Fibroblast of lung (primary cell): Measurements from ENCODE around the gene CDH4. TPM values are rescaled to one million over a fixed set of nuclear protein-coding genes. Genes with fewer than 3 reads are reported as not detected.

ENCODE experiments used
- DNase-seq, 2 donors: peaks; one replicate each; pipeline versions ENCODE4 v3.0.0 to v3.0.0-alpha.2; 2010; ENCODE audit warnings: low read depth in 2 of 2
- H2AFZ ChIP-seq: 2 replicates; pipeline ENCODE4 v1.5.1; 2012; ENCODE audit warnings: low read length, control low read depth, inconsistent platforms
- H3K27ac ChIP-seq: 2 replicates; pipeline ENCODE4 v1.5.1; 2011; ENCODE audit warnings: low read length, control low read depth; ENCODE audit not compliant: insufficient read depth
- H3K27me3 ChIP-seq: 2 replicates; pipeline ENCODE4 v1.5.1; 2011; ENCODE audit warnings: mild to moderate bottlenecking, low read length; ENCODE audit not compliant: control insufficient read depth, insufficient read depth
- H3K36me3 ChIP-seq: 2 replicates; pipeline ENCODE4 v1.5.1; 2011; ENCODE audit warnings: low read length; ENCODE audit not compliant: control insufficient read depth, insufficient read depth
- H3K4me1 ChIP-seq: 2 replicates; pipeline ENCODE4 v1.5.1; 2011; ENCODE audit warnings: low read length; ENCODE audit not compliant: control insufficient read depth, insufficient read depth; ENCODE audit errors: extremely low read depth
- H3K4me2 ChIP-seq: 2 replicates; pipeline ENCODE4 v1.5.1; 2011; ENCODE audit warnings: low read length, control low read depth; ENCODE audit not compliant: insufficient read depth; ENCODE audit errors: extremely low read depth
- H3K4me3 ChIP-seq, 4 experiments: fragments of 200-600 bp in 1 of 4; sonication (generic) in 1 of 4; replicated peaks in 1 of 4; 2 replicates each; pipeline ENCODE4 v1.5.1; 2011 to 2016; ENCODE audit warnings: low read length in 4 of 4, low read depth in 3 of 4, mild to moderate bottlenecking in 3 of 4, control low read depth in 2 of 4, inconsistent platforms in 1 of 4, mixed read lengths in 1 of 4; ENCODE audit not compliant: insufficient read depth in 1 of 4; ENCODE audit errors: control extremely low read depth in 1 of 4
- H3K79me2 ChIP-seq: 2 replicates; pipeline ENCODE4 v1.5.1; 2012; ENCODE audit warnings: mild to moderate bottlenecking, low read length, inconsistent platforms; ENCODE audit not compliant: control insufficient read depth, insufficient read depth
- H3K9ac ChIP-seq: 2 replicates; pipeline ENCODE4 v1.5.1; 2011; ENCODE audit warnings: mild to moderate bottlenecking, low read length, control low read depth; ENCODE audit not compliant: insufficient read depth
- H3K9me3 ChIP-seq: 2 replicates; pipeline ENCODE4 v1.5.1; 2012; ENCODE audit warnings: low read depth, low read length; ENCODE audit not compliant: control insufficient read depth, insufficient read depth
- H4K20me1 ChIP-seq: 2 replicates; pipeline ENCODE4 v1.5.1; 2011; ENCODE audit warnings: low read length; ENCODE audit not compliant: control insufficient read depth, insufficient read depth; ENCODE audit errors: extremely low read depth
- CTCF ChIP-seq, 2 donors: IDR thresholded peaks in 1 of 2; conservative IDR thresholded peaks in 1 of 2; 1 replicate in 1 of 2; 2 replicates in 1 of 2; pipeline ENCODE4 v1.5.1; 2011 to 2012; ENCODE audit warnings: low read length in 2 of 2, control low read depth in 1 of 2, inconsistent platforms in 1 of 2, low read depth in 1 of 2, mild to moderate bottlenecking in 1 of 2
- EZH2 ChIP-seq: IDR thresholded peaks from 2 replicates; pipeline ENCODE4 v1.5.1; 2012; ENCODE audit warnings: low read length, control low read depth, mild to moderate bottlenecking; ENCODE audit errors: missing control alignments
- polyA plus RNA-seq, 2 donors: library from polyadenylated mRNA; depleted of rRNA in 1 of 2; stranded (reverse) in 1 of 2; unstranded in 1 of 2; fragments of >200 nt; gene quantifications; 2 replicates each; pipeline ENCODE4 v1.2.1, GENCODE V29; 2011 to 2012; ENCODE audit warnings: missing spikeins in 1 of 2
- total RNA-seq: library from RNA; depleted of rRNA; stranded (reverse); fragments of >200 nt; gene quantifications from 2 replicates; pipeline ENCODE4 v1.2.1, GENCODE V29; 2014

The CDH4 gene
- total and polyA plus RNA-seq, 2 donors (not counting 1 experiment from before 2014, with no cell fraction given) = 4.8 to 6.8 TPM

- Histone ChIP-seq H3K4me2 (no peak overlapping the region), H3K4me3 (no peak overlapping the region), H3K27ac (no peak overlapping the region), H3K4me1 (no peaks in the 10 kb centered on the region), H3K9me3 (no peaks in the 10 kb centered on the region), H3K27me3 (no peaks in the 10 kb centered on the region), H3K79me2 (no peaks in the 10 kb centered on the region), H3K36me3 (no peaks in the 10 kb centered on the region), H4K20me1 (no peaks in the 10 kb centered on the region), H3K9ac (no peak overlapping the region), H2AFZ (no peak overlapping the region)
- TF ChIP-seq EZH2 = no peak
- no peak for TF ChIP-seq CTCF (conservative IDR thresholded peaks at IDR 0.05 in 1 of 2, IDR thresholded peaks at IDR 0.05 in 1 of 2; ENCODE audit: low read depth in 1 of 2, low read length in 2 of 2)
- no peak for DNase-seq
Observed at GRCh38 chr20:61527626-61528025, 275.6 kb downstream of the CDH4 start.

DNA sequence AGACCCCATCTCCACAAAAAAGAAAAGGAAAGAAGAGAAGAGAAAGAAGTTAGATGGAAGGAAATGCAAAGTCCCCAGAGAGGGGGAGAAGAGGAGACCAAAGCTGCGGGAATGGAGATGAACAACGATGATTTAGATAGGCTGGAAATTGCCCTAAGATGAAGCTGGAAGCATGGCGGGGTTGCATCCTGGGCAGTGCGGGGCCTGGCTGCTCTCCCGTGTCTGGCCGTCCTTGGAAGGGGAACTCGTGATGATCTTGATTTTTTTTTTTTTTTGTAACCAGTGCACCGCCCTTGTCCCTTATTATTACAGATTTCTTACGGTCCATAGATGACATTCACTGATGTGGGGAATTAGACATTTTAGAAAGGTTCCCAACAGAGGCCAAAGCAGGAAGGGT, 276.5 kb downstream of the CDH4 start:
- Histone ChIP-seq H3K9ac (no peak overlapping the region), H3K9me3 (no peaks in the 10 kb centered on the region), H3K4me3 (no peak overlapping the region), H3K27ac (no peak overlapping the region), H3K4me1 (no peaks in the 10 kb centered on the region), H4K20me1 (no peaks in the 10 kb centered on the region), H3K27me3 (no peaks in the 10 kb centered on the region), H3K4me2 (no peak overlapping the region), H3K36me3 (no peaks in the 10 kb centered on the region), H2AFZ (no peak overlapping the region), H3K79me2 (no peaks in the 10 kb centered on the region)
- DNase-seq = no peak
- TF ChIP-seq EZH2 (no peak), CTCF (conservative IDR thresholded peaks at IDR 0.05 in 1 of 2, IDR thresholded peaks at IDR 0.05 in 1 of 2; ENCODE audit: low read depth in 1 of 2, low read length in 2 of 2) (no peak)

DNA sequence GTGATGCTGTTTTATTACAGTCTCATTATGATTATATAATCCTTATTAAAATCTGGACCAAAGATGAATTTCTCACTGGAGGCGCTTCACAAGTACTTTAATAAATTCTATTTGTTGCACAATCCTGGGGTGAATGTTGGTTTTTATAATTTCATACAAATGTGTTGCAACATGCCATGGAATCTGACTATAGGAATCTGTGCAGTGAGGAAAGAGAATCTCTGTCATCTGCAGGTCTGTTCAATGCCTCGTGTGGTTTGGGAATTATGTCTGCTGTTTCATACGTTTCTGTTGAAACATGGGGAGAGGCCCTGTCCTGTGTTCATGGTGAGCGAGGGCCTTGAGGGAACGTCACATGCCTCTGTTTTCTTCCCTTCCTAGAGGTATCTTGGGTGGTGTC, 277.3 kb downstream of the CDH4 start:
- no peaks in the 10 kb centered on the region for H3K27me3 ChIP-seq
- H3K4me2 ChIP-seq = no peak overlapping the region
- H3K9me3 ChIP-seq = no peaks in the 10 kb centered on the region
- no peaks in the 10 kb centered on the region for H3K79me2 ChIP-seq
- no peaks in the 10 kb centered on the region for H3K4me1 ChIP-seq
- no peaks in the 10 kb centered on the region for H3K36me3 ChIP-seq
- TF ChIP-seq CTCF (conservative IDR thresholded peaks at IDR 0.05 in 1 of 2, IDR thresholded peaks at IDR 0.05 in 1 of 2; ENCODE audit: low read depth in 1 of 2, low read length in 2 of 2) = no peak
- TF ChIP-seq EZH2 = no peak
- H3K9ac ChIP-seq = no peak overlapping the region
- H3K4me3 ChIP-seq = no peak overlapping the region
- no peak for DNase-seq
- H4K20me1 ChIP-seq = no peaks in the 10 kb centered on the region
- no peak overlapping the region for H2AFZ ChIP-seq
- H3K27ac ChIP-seq = no peak overlapping the region
